Measurements from ENCODE around the gene BAG2.
A peak's percentile ranks its signal among the peaks of the same experiment; 100 is the strongest.

Gene BAG2

GRCh38 chr6:57172136-57173055 lies at the start of gene BAG2:
TSS of gene BAG2 (plus strand) at chr6:57172326. CDS start at chr6:57172698, 372 bp downstream.
- DNase-seq: peak; percentile 76 to 85

DNA sequence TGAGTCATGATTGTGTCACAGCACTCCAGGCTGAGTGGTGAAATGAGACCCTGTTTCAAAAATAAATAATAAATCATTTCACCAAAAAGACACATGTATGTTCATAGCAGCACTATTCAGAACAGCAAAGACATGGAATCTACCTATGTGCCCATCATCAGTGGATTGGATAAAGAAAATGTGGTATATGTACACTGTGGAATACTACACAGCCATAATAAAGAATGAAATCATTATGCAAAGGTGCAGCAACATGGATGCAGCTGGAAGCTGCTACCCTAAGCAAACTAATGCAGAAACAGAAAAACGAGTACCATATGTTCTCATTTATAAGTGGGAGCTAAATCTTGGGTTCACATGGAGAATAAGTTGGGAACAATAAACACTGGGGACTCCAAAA lies 49.0 kb upstream of the BAG2 start:
- no peak for DNase-seq

DNA sequence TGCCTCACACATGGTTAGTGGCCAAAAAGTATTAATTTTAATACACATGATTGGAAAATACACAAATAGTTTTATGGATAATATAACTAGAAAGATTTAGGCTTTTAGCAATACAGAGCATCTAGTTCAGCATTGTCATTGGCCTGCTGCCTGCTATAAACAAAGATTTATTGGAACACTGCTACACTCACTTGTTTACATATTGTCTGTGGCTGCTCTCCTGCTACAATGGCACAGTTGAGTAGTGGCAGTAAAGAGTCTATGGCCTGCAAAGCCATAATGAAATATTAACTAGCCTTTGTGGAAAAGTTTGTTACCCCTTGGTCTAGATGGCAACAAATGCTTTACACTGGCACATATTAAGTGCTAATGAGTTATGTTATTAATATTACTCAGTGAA lies 44.4 kb upstream of the BAG2 start:
- no peak for DNase-seq

GRCh38 chr6:57130661-57131177 lies 41.4 kb upstream of the BAG2 start:
- no peak for DNase-seq

DNA sequence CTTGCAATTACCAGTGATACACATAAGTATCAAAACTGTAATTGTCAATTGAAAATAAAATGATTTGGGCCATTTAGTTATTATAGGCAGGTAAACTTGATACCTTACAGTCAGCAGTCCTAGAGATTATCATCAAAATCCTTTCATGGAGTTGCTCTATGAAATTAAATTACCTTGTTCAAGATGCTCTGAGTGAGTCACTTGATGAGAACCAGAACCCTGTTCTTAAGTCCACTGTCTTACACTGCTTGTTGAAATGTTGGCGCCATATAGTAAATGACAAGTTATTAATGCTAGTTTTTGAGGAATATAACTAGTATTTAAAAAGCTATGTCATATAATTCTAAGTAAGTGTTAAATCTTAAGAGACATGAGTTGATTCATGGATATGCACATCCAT lies 37.2 kb upstream of the BAG2 start:
- no peak for DNase-seq

DNA sequence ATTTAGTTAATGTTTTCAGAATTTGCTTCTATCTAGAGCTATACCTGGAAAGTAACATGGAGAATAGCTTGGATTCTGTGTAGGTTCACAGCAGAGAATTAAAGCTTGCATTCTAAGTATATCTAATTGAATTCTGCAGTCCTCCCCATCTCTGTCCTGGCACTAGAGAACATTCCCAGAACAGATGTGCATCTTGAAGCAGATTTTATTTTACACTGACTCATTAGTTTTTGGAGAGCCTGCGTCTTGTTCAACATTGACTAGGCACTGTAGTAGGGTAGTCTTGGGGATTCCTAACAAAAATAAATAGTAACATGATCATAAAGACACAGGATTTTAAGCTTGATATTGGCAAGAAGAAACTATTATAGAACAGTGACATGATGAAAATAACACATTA lies 36.2 kb upstream of the BAG2 start:
- no peak for DNase-seq

DNA sequence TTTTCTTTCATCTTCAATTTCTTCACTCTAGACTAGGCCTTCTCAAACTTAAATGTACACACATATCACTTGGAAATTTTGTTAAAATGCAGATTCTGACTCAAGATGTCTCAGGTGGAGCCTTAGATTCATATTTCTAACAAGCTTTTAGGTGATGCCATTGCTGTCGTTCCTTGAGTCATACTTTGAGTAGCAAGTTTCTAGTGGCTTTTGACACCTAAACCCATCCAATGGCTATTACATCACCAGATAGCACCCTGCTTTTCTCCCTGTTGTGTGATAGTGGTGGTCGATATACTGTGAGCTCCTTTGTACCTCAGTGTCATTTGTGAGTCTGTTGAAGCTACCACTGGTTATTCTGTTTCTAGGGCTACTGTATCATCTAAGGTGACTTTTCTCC lies 34.8 kb upstream of the BAG2 start:
- no peak for DNase-seq

GRCh38 chr6:57138026-57138425 lies 34.1 kb upstream of the BAG2 start:
- DNase-seq: no peak

DNA sequence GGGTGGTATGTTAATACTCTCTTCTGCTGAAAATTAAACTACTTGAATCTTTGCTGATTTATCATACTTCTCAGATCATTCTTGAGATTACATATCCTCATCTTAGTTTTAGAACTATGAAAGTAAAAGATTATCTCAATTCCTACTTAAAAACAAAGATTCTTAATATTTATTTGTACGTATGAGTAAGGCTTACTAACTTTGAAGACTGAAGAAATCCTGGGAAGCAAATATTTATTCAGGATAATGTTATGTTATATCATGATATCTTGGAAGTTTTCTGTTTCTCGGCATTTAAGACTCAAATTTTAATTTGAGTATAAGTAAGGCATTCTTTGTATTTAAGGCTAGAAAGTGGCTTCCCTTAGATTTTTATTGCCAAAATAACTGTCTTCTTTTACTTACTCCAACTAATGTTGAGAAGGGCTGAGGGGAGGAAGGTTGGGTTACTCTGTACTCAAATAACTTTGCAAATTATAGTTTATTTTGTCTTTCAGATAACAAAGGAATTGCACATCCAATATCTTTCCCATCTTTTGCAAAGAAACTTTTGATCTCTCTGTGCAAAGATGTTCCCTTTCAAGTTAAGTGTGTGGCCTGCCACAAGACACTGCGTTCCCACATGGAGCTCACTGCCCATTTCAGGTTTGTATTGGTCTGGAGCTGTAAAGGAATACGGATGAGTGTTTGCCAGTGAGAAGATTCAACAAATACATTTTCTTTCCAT lies 30.5 kb upstream of the BAG2 start:
- no peak for DNase-seq

DNA sequence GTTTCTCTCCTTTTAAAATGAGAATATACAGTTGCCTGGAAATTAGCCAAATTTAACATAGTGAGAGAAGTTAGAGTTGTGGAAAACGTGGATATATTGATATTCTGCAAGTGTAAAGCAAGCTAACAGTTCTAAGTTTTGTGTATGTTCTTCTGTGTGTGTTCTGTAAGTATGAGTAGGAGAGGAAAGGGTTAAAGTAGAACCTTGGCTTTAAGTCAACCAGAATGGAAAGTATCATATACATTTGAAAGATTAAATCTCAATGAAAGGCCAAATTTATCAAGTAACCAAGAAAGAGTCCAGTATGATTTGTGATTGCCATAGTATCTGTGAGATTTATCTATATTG lies 30.0 kb upstream of the BAG2 start:
- no peak for DNase-seq

GRCh38 chr6:57143690-57144089 lies 28.4 kb upstream of the BAG2 start:
- no peak for DNase-seq

GRCh38 chr6:57147401-57147800 lies 24.7 kb upstream of the BAG2 start:
- DNase-seq: no peak

GRCh38 chr6:57147955-57148858 lies 23.9 kb upstream of the BAG2 start:
- no peak for DNase-seq

- no peak for DNase-seq
Observed at GRCh38 chr6:57158658-57159057, 13.5 kb upstream of the BAG2 start.

- no peak for DNase-seq
Observed at GRCh38 chr6:57159127-57159526, 13.0 kb upstream of the BAG2 start.

DNA sequence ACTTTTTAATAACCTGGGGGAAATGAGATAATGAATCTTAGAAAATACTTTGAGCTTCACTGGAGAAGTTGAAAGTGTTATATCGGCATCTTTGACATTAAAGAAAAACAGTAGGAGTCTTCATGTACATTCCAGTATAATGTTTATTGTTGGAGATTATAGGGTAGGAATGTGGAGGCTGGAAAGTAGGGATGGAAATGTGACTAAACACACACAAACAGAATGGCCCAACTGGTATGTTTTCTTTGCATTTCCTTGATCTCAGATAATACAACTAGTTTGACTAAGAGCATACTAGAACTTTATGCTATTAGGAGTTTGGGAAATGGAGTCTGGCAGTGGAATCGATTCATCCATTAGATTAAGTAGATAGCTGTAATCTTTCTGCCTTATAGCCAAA lies 10.1 kb upstream of the BAG2 start:
- DNase-seq: no peak

DNA sequence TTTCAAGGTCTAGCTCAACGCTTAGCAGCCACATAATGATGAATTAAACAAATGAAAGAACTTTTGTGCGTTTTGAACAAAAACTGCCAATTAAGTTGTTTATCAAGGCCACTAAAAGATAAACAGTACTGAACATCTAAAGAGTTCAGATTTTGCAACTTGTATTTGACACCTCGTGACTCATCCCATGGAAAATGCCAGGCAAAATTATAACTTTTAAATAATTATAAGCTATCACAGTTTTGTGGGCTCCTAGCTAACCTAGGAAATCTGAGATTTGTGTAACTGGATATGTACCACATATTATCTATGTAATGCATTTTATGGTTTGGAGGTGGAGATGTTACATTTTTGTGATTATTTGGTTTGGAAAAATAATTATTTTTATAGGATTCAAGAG lies 9.6 kb upstream of the BAG2 start:
- no peak for DNase-seq

GRCh38 chr6:57163956-57164355 lies 8.2 kb upstream of the BAG2 start:
- DNase-seq: no peak

GRCh38 chr6:57165080-57165479 lies 7.0 kb upstream of the BAG2 start:
- no peak for DNase-seq

GRCh38 chr6:57173056-57173885 lies 1.1 kb downstream of the BAG2 start:
- peak in 1 of 2 donors; percentile 9 for DNase-seq

GRCh38 chr6:57173886-57174510 lies 1.9 kb downstream of the BAG2 start:
- DNase-seq: peak; percentile 14 to 40

- no peak for DNase-seq
Observed at GRCh38 chr6:57174511-57174907, 2.4 kb downstream of the BAG2 start.
